GM10248 (cell line): Measurements from ENCODE around the gene PANK2.

ENCODE experiments used
- CTCF ChIA-PET: fragments of 300-600 bp; sonication (Branson Sonifier 250); formaldehyde crosslinking; extraction: SDS; loops from one replicate; lab custom pipeline; 2021; ENCODE audit warnings: antibody characterized with exemption; lab: Yijun Ruan, JAX
- POLR2A ChIA-PET: fragments of 350-650 bp; sonication (Branson Sonifier 250); formaldehyde crosslinking; extraction: SDS; loops from one replicate; lab custom pipeline; 2020; ENCODE audit warnings: antibody characterized with exemption; lab: Yijun Ruan, JAX
- DNase-seq: peaks from one replicate; pipeline ENCODE4 v3.0.0; 2012; ENCODE audit errors: extremely low spot score
- TF ChIP-seq, protein P1 (sequence below): IDR thresholded peaks from 2 replicates; pipeline ENCODE4 v1.5.1; 2012; ENCODE audit warnings: mild to moderate bottlenecking, low read depth; ENCODE audit errors: extremely low read depth, missing control alignments, control extremely low read depth

The PANK2 gene

DNA sequence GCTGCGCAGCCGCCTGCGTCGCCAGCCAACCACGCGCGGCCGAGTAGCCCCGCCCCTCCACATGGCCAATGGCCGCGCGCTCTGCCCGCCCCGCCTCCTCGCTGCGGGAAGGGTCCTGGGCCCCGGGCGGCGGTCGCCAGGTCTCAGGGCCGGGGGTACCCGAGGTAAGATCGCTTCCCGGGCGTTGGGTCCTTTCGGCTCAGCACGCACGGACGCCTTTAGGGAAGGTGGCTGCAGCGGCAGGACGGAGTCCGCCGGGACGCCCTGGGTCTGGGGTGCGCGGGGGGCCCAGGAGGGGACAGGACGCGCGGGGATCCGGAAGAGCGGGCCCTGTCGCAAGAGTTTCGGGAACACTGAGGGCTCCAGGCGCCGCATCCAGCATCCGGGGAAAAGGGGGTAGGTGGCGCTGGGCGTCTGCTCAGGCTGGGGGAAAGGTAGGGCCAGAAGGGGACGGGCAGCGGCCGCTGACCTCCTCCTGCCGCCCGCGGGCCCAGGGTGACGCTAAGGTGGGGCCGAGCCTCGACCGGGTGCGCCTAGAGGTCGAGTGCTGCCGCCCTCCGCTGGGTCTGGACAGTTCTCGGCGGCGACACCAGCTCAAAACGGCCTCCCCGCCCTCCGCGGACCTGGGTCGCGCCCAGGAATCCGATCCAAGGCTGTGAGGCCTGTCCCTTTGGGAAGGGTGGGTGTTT is 42.3 kb upstream of the PANK2 start, which contains the start of gene MAVS:
TSS of gene MAVS (plus strand) at position 95 of the 689 bp plus-strand sequence. CDS start 7,791 bp downstream, outside the sequence.
- DNase-seq, result peak; percentile 95
- POLR2A ChIA-PET, result no interaction called here
- TF ChIP-seq, protein P1, sequence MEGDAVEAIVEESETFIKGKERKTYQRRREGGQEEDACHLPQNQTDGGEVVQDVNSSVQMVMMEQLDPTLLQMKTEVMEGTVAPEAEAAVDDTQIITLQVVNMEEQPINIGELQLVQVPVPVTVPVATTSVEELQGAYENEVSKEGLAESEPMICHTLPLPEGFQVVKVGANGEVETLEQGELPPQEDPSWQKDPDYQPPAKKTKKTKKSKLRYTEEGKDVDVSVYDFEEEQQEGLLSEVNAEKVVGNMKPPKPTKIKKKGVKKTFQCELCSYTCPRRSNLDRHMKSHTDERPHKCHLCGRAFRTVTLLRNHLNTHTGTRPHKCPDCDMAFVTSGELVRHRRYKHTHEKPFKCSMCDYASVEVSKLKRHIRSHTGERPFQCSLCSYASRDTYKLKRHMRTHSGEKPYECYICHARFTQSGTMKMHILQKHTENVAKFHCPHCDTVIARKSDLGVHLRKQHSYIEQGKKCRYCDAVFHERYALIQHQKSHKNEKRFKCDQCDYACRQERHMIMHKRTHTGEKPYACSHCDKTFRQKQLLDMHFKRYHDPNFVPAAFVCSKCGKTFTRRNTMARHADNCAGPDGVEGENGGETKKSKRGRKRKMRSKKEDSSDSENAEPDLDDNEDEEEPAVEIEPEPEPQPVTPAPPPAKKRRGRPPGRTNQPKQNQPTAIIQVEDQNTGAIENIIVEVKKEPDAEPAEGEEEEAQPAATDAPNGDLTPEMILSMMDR, result peak; percentile 21
- CTCF ChIA-PET, result interaction anchor here (0.8 kb wide), 1 partner anchor 25 kb away, joined by 3 read pairs; no protein-coding TSS in a partner anchor

DNA sequence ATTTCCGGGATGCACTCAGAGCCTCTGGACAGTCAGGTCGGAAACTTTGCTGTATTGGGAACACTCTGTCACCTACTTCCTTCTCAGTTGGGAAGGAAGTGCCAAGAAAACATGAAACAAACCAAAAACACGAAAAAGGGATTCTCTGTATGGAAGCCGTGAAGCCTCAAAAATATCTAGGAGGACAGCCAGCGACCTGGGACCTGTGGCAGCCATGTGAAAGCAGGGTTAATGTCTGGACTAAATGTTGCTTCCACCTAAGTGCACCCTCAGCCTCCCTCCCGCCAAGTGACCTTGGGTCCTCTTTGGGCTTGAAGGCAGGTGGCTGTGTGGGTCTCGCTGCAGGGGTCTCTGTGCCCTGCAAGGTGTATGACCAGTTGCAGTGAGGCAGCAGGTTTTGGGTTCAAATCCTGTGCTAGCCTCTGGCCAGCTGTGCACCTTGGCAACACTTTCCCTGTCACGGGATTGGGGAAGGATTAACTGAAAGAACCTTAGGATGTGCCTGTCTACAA is 41.7 kb upstream of the PANK2 start:
- DNase-seq, result no peak
- TF ChIP-seq, protein P1, result no peak
- CTCF ChIA-PET, result interaction anchor here (0.8 kb wide), 1 partner anchor 25 kb away, joined by 3 read pairs; no protein-coding TSS in a partner anchor
- POLR2A ChIA-PET, result no interaction called here

DNA sequence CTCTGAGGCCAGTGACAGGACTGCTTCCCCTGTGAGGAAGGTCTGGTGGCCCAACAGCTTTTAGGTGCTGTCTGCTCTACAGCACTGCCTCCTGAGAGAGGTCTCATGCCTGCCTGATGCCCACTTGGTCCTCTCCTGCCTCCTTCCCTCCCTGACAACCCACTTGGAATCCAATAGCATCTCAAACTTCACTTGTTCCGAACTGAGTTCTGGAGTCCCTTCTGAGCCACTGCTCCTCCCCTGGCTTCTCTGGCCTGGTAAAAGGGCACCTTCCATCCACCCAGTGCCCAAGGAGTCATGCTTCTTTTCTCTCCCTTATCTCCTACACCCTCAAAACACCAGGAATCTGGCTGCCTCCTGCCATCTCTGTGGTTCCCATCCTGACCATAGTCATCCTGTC is 40.6 kb upstream of the PANK2 start:
- no peak for DNase-seq
- TF ChIP-seq, protein P1, result no peak
- CTCF ChIA-PET, result no interaction called here
- POLR2A ChIA-PET, result no interaction called here

DNA sequence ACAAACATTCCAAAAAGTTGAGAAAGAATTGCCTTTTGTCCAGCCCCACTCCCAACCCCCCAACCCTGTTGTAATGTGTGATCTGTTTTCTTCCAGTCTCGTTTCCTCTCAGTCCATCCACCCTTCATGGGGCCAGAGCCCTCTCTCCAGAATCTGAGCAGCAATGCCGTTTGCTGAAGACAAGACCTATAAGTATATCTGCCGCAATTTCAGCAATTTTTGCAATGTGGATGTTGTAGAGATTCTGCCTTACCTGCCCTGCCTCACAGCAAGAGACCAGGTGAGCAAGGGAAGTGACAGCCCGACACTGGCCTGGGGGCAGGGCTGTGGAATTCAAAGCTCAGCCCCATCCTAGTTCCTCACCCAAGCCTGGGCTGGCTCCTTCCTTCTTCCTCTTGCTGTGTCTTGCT is 34.7 kb upstream of the PANK2 start:
- TF ChIP-seq, protein P1, result no peak
- ChIA-PET CTCF (interaction anchor here (0.9 to 2.2 kb wide), 29 partner anchors 9 to 230 kb away, joined by 3 to 25 read pairs (median 4); partner anchors contain the start of genes AP5S1 and CENPB), POLR2A (no interaction called here)
- DNase-seq, result no peak

DNA sequence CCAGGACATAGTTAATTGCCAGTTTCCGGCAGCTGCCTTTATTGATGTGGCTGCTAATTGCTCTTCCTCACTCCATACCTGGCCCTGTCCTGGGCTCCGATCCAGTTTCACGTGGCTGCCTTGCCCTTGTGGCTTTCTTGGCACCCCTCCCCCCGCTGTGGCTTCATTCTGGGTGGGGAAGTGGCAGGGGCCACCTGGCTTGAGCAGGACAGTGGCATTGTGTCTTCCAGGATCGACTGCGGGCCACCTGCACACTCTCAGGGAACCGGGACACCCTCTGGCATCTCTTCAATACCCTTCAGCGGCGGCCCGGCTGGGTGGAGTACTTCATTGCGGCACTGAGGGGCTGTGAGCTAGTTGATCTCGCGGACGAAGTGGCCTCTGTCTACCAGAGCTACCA is 31.8 kb upstream of the PANK2 start:
- ChIA-PET CTCF (interaction anchor here (1.3 to 1.5 kb wide), 3 partner anchors 12 to 70 kb away, joined by 3 to 4 read pairs (median 4); no protein-coding TSS in a partner anchor), POLR2A (interaction anchor here (0.7 kb wide), 1 partner anchor 152 kb away, joined by 3 read pairs; no protein-coding TSS in a partner anchor)
- TF ChIP-seq, protein P1, result no peak
- no peak for DNase-seq

DNA sequence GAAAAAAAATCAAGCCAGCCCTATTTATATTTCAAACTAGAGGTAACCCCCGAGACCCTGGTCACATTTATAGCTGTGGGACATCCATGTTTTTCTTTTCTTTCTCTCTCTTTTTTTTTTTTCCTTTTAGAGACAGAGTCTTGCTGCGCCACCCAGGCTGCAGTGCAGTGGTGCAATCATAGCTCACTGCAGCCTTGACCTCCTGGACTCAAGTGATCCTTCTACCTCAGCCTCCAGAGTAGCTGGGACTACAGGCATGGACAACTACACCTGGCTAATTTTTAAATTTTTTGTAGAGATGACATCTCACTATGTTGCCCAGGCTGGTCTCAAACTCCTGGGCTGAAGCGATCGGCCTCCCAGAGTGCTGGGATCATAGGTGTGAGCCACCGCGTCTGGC is 30.5 kb upstream of the PANK2 start:
- TF ChIP-seq, protein P1, result no peak
- POLR2A ChIA-PET, result interaction anchor here (0.6 kb wide), 1 partner anchor 892 kb away, joined by 3 read pairs; no protein-coding TSS in a partner anchor
- CTCF ChIA-PET, result interaction anchor here (1.2 to 1.5 kb wide), 4 partner anchors 9 to 38 kb away, joined by 3 to 4 read pairs (median 3); partner anchors contain the start of gene AP5S1
- no peak for DNase-seq
